IMR-90 (cell line): Measurements from ENCODE around the gene ZNF592. TPM values are rescaled to one million over a fixed set of nuclear protein-coding genes. Genes with fewer than 3 reads are reported as not detected.

Source experiments
- ATAC-seq: fragments of 200-7000 bp; cut with Tn5 transposase; 2 replicates; pipeline ENCODE4 v1.9.1; 2020; ENCODE audit warnings: low read depth, mild to moderate bottlenecking, moderate library complexity
- BruUV-seq: library from RNA; stranded (reverse); fragments of 400-500 nt; replicated peaks from 2 replicates; lab custom pipeline; 2021; lab: Mats Ljungman, UMichigan
- CTCF ChIA-PET: fragments of 300-600 bp; formaldehyde crosslinking; extraction: SDS; loops from one replicate; lab custom pipeline; 2021; ENCODE audit warnings: antibody characterized with exemption; lab: Yijun Ruan, JAX
- POLR2A ChIA-PET: fragments of 300-600 bp; sonication (Branson Sonifier 250); formaldehyde crosslinking; loops from one replicate; lab custom pipeline; 2022; ENCODE audit warnings: antibody characterized with exemption; ENCODE audit not compliant: unreplicated experiment; lab: Charles Lee
- DNase-seq: peaks from one replicate; pipeline ENCODE4 v3.0.0; 2013
- H2AFZ ChIP-seq: replicated peaks from 2 replicates; pipeline ENCODE3; 2013; ENCODE audit warnings: low read length, mild to moderate bottlenecking; ENCODE audit not compliant: poor library complexity
- H2AK5ac ChIP-seq: 2 replicates; pipeline ENCODE4 v1.6.1; 2013; ENCODE audit warnings: low read depth, low read length, inconsistent platforms
- H2AK9ac ChIP-seq: replicated peaks from 2 replicates; pipeline ENCODE3; 2013; ENCODE audit warnings: mild to moderate bottlenecking, low read depth, low read length, moderate library complexity; ENCODE audit not compliant: poor library complexity
- H2BK120ac ChIP-seq: 2 replicates; pipeline ENCODE4 v1.6.1; 2013; ENCODE audit warnings: low read depth, low read length, inconsistent platforms
- H2BK15ac ChIP-seq: 3 replicates; pipeline ENCODE4 v1.6.1; 2013; ENCODE audit warnings: low read depth, low read length, inconsistent platforms
- H2BK20ac ChIP-seq: 2 replicates; pipeline ENCODE4 v1.6.1; 2013; ENCODE audit warnings: low read depth, mild to moderate bottlenecking, inconsistent platforms, low read length, moderate library complexity
- H2BK5ac ChIP-seq: 2 replicates; pipeline ENCODE4 v1.6.1; 2013; ENCODE audit warnings: mild to moderate bottlenecking, low read depth, low read length, inconsistent platforms; ENCODE audit not compliant: poor library complexity, severe bottlenecking
- H3K14ac ChIP-seq: replicated peaks from 2 replicates; pipeline ENCODE4 v1.6.1; 2013; ENCODE audit warnings: low read depth, low read length, inconsistent platforms
- H3K18ac ChIP-seq: 2 replicates; pipeline ENCODE4 v1.6.1; 2013; ENCODE audit warnings: low read depth, low read length, control low read depth
- H3K23ac ChIP-seq: 2 replicates; pipeline ENCODE4 v1.6.1; 2013; ENCODE audit warnings: low read depth, low read length, inconsistent platforms
- H3K27ac ChIP-seq: 2 replicates; pipeline ENCODE4 v1.5.1; 2013; ENCODE audit warnings: mild to moderate bottlenecking, control low read depth, low read length; ENCODE audit not compliant: insufficient read depth
- H3K27me3 ChIP-seq: 2 replicates; pipeline ENCODE4 v1.6.1; 2013; ENCODE audit warnings: low read length; ENCODE audit not compliant: control insufficient read depth, insufficient read depth
- H3K36me3 ChIP-seq: 2 replicates; pipeline ENCODE4 v1.6.1; 2013; ENCODE audit warnings: low read length, mixed read lengths; ENCODE audit not compliant: control insufficient read depth, insufficient read depth
- H3K4ac ChIP-seq: 2 replicates; pipeline ENCODE4 v1.6.1; 2013; ENCODE audit warnings: low read depth, low read length, inconsistent platforms
- H3K4me1 ChIP-seq: 2 replicates; pipeline ENCODE4 v1.6.1; 2013; ENCODE audit warnings: low read length, mixed read lengths; ENCODE audit not compliant: control insufficient read depth, insufficient read depth
- H3K4me2 ChIP-seq: 2 replicates; pipeline ENCODE4 v1.6.1; 2013; ENCODE audit warnings: low read depth, mild to moderate bottlenecking, control low read depth, low read length, moderate library complexity
- H3K4me3 ChIP-seq: 2 replicates; pipeline ENCODE4 v1.5.1; 2013; ENCODE audit warnings: low read depth, mild to moderate bottlenecking, control low read depth, low read length, moderate library complexity; ENCODE audit not compliant: insufficient read depth
- H3K56ac ChIP-seq: 2 replicates; pipeline ENCODE4 v1.6.1; 2013; ENCODE audit warnings: low read length, inconsistent platforms; ENCODE audit not compliant: insufficient read depth; ENCODE audit errors: extremely low read depth
- H3K79me1 ChIP-seq, 2 experiments: 2 replicates each; pipeline ENCODE4 v1.6.1; 2013; ENCODE audit warnings: low read length in 2 of 2, inconsistent platforms in 1 of 2, low read depth in 1 of 2
- H3K9ac ChIP-seq: 2 replicates; pipeline ENCODE4 v1.6.1; 2013; ENCODE audit warnings: low read depth, low read length, control low read depth
- H3K9me1 ChIP-seq: 2 replicates; pipeline ENCODE4 v1.6.1; 2013; ENCODE audit warnings: low read length, inconsistent platforms; ENCODE audit not compliant: insufficient read depth
- H3K9me3 ChIP-seq: 2 replicates; pipeline ENCODE4 v1.6.1; 2013; ENCODE audit warnings: low read length; ENCODE audit not compliant: control insufficient read depth, insufficient read depth
- H4K20me1 ChIP-seq: 2 replicates; pipeline ENCODE4 v1.6.1; 2013; ENCODE audit warnings: low read length, inconsistent platforms; ENCODE audit not compliant: insufficient read depth
- H4K5ac ChIP-seq: 2 replicates; pipeline ENCODE4 v1.6.1; 2013; ENCODE audit warnings: mild to moderate bottlenecking, low read depth, low read length, control low read depth
- H4K8ac ChIP-seq, 2 experiments: 2 replicates each; pipeline ENCODE4 v1.6.1; 2013; ENCODE audit warnings: low read depth in 2 of 2, low read length in 2 of 2, control low read depth in 1 of 2, inconsistent platforms in 1 of 2
- H4K91ac ChIP-seq: 2 replicates; pipeline ENCODE4 v1.6.1; 2013; ENCODE audit warnings: low read depth, low read length, inconsistent platforms; ENCODE audit not compliant: insufficient read depth
- BHLHE40 ChIP-seq: fragments of 150-350 bp; IDR thresholded peaks from 2 replicates; pipeline ENCODE4 v1.6.1; 2016; ENCODE audit warnings: mild to moderate bottlenecking, low read depth, low read length
- CHD1 ChIP-seq: IDR thresholded peaks from 2 replicates; pipeline ENCODE4 v1.6.1; 2012; ENCODE audit warnings: low read depth, low read length, improper control_type of control experiment
- FOS ChIP-seq: fragments of 150-350 bp; IDR thresholded peaks from 2 replicates; pipeline ENCODE4 v1.6.1; 2016; ENCODE audit warnings: low read depth, low read length
- MAFK ChIP-seq: IDR thresholded peaks from 2 replicates; pipeline ENCODE4 v1.6.1; 2012; ENCODE audit warnings: low read depth, low read length, improper control_type of control experiment
- MAZ ChIP-seq: IDR thresholded peaks from 2 replicates; pipeline ENCODE4 v1.6.1; 2012; ENCODE audit warnings: low read depth, mild to moderate bottlenecking, low read length, improper control_type of control experiment, moderate library complexity, borderline replicate concordance
- MXI1 ChIP-seq: IDR thresholded peaks from 2 replicates; pipeline ENCODE4 v1.6.1; 2012; ENCODE audit warnings: low read depth, mild to moderate bottlenecking, low read length, moderate library complexity, borderline replicate concordance
- NFE2L2 ChIP-seq: fragments of 150-350 bp; IDR thresholded peaks from 2 replicates; pipeline ENCODE4 v1.6.1; 2016; ENCODE audit warnings: low read depth, mild to moderate bottlenecking, low read length
- POLR2A ChIP-seq: IDR thresholded peaks from 2 replicates; pipeline ENCODE4 v1.6.1; 2012; ENCODE audit warnings: mild to moderate bottlenecking, low read depth, low read length
- RAD21 ChIP-seq: IDR thresholded peaks from 2 replicates; pipeline ENCODE4 v1.6.1; 2012; ENCODE audit warnings: low read length, improper control_type of control experiment
- RCOR1 ChIP-seq: IDR thresholded peaks from 2 replicates; pipeline ENCODE4 v1.6.1; 2012; ENCODE audit warnings: mild to moderate bottlenecking, low read length, improper control_type of control experiment; ENCODE audit not compliant: insufficient replicate concordance
- RFX5 ChIP-seq: IDR thresholded peaks from 2 replicates; pipeline ENCODE4 v1.8.0; 2012; ENCODE audit warnings: low read depth, mild to moderate bottlenecking, low read length, moderate library complexity
- SMC3 ChIP-seq: fragments of 150-350 bp; IDR thresholded peaks from 2 replicates; pipeline ENCODE4 v1.6.1; 2016; ENCODE audit warnings: low read depth, mild to moderate bottlenecking, antibody characterized with exemption, low read length, moderate library complexity
- WGBS, 2 experiments: methylation state at CpG; one replicate each; pipeline versions ENCODE4 v1.1.5 to v1.1.7; 2013; ENCODE audit warnings: missing lambda C conversion rate in 2 of 2; ENCODE audit not compliant: insufficient read length in 1 of 2; ENCODE audit errors: extremely low coverage in 2 of 2; 5-methylcytosine and 5-hydroxymethylcytosine counted together
- dilution Hi-C: fragments of 300-500 bp; cut with HindIII; formaldehyde crosslinking; loops from one replicate; pipeline ENCODE4 v1.14.3; 2018; ENCODE audit warnings: low sequenced_read_pairs; ENCODE audit not compliant: unreplicated experiment
- in situ Hi-C: fragments of 300-500 bp; cut with MboI; formaldehyde crosslinking; loops from 3 replicates; pipeline ENCODE4 v1.14.3; 2019; ENCODE audit warnings: low sequenced_read_pairs, inconsistent platforms, mixed read lengths
- intact Hi-C: fragments of 100-400 bp; cut with micrococcal nuclease; formaldehyde crosslinking; loops from 2 replicates; pipeline ENCODE4 v1.10.0; 2022
- polyA plus RNA-seq, 3 experiments: library from polyadenylated mRNA; depleted of rRNA; stranded (reverse); fragments of >200 nt; gene quantifications; 2 replicates each; pipeline ENCODE4 v1.2.3, GENCODE V29; 2012; ENCODE audit warnings: low replicate concordance in 1 of 3
- total RNA-seq: library from RNA; depleted of rRNA; stranded (reverse); fragments of >200 nt; gene quantifications from 2 replicates; pipeline ENCODE4 v1.2.3, GENCODE V29; 2012
- TF ChIP-seq, protein P1 (sequence below): fragments of 150-350 bp; IDR thresholded peaks from 2 replicates; pipeline ENCODE4 v1.6.1; 2016; ENCODE audit warnings: low read depth, mild to moderate bottlenecking, low read length, moderate library complexity, borderline replicate concordance
- TF ChIP-seq, protein P2 (sequence below): conservative IDR thresholded peaks from 2 replicates; pipeline ENCODE4 v1.5.1; 2012; ENCODE audit warnings: mild to moderate bottlenecking, low read depth, low read length, improper control_type of control experiment
- TF ChIP-seq, protein P3 (sequence below): fragments of 150-350 bp; IDR thresholded peaks from 2 replicates; pipeline ENCODE4 v1.6.1; 2017; ENCODE audit warnings: mild to moderate bottlenecking, antibody characterized with exemption, low read length, low read depth

Gene ZNF592
- total and polyA plus RNA-seq, 2 of the 4 experiments (the other 2 are of a cell fraction), result 4.3 to 10.2 TPM

DNA sequence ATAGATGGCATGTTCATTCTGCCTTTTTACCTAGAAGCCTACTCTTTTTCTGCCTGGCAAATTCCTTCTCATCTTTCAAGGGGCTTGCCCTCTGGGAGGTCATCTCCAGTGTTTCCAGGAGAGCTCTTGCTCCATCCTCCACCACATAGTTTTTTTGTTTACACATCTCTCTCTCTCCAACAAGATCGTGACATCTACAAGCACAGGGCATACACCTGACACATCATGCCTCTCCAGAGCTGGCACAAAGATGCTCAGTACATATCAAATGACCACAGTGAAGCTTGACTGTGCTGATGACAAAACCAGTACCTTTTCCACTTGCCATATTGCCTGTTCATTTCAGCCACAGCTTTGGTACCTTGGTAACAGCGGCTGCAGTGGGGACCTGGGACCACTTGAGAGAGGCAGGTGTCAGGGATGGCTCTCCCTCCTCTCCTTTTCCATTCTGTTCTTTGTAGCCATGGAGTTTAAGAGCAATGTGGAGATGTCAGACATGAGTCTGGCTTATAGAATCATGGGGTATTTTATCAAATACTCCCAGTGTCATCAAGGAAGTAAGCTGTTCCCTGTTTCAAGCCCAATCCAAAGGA, 84.2 kb downstream of the ZNF592 start:
- intact Hi-C loops (no loop called here), dilution Hi-C loops (no loop called here), in situ Hi-C loops (no loop called here)
- ChIA-PET CTCF (no interaction called here), POLR2A (no interaction called here)
- Histone ChIP-seq H2AFZ (no peak overlapping the region), H3K9me1 (peaks cover 6% of the 10 kb centered on the region; the same call in 1 of the 2 replicates), H3K27ac (no peak overlapping the region), H2BK120ac (no peak overlapping the region), H3K9me3 (no peaks in the 10 kb centered on the region), H2AK5ac (no peak overlapping the region), H4K20me1 (peaks cover 3% of the 10 kb centered on the region; the same call in 1 of the 2 replicates), H4K91ac (no peak overlapping the region), H3K27me3 (peaks cover 37% of the 10 kb centered on the region), H3K18ac (no peak overlapping the region), H2BK15ac (no peak overlapping the region), H3K79me1 (no peaks in the 10 kb centered on the region), H3K4me1 (peaks cover 3% of the 10 kb centered on the region; the same call in 1 of the 2 replicates), H3K14ac (no peak overlapping the region), H3K36me3 (no peaks in the 10 kb centered on the region), H4K8ac (no peak overlapping the region), H3K4ac (no peak overlapping the region), H3K4me2 (no peak overlapping the region), H3K4me3 (no peak overlapping the region), H3K56ac (no peak overlapping the region), H2AK9ac (no peak overlapping the region), H3K23ac (no peak overlapping the region), H2BK20ac (no peak overlapping the region), H2BK5ac (no peak overlapping the region), H4K5ac (no peak overlapping the region), H3K9ac (no peak overlapping the region)
- BruUV-seq, result no TSS peak
- WGBS, 2 experiments, result no CpG with 5 or more reads among the region's 2 CpGs
- ATAC-seq (no peak), DNase-seq (no peak)
- TF ChIP-seq, protein P1, sequence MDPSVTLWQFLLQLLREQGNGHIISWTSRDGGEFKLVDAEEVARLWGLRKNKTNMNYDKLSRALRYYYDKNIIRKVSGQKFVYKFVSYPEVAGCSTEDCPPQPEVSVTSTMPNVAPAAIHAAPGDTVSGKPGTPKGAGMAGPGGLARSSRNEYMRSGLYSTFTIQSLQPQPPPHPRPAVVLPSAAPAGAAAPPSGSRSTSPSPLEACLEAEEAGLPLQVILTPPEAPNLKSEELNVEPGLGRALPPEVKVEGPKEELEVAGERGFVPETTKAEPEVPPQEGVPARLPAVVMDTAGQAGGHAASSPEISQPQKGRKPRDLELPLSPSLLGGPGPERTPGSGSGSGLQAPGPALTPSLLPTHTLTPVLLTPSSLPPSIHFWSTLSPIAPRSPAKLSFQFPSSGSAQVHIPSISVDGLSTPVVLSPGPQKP, result no peak
- TF ChIP-seq SMC3, result no peak
- TF ChIP-seq MXI1, result no peak
- TF ChIP-seq NFE2L2, result no peak
- TF ChIP-seq MAZ, result no peak
- TF ChIP-seq BHLHE40, result no peak
- TF ChIP-seq, protein P2, sequence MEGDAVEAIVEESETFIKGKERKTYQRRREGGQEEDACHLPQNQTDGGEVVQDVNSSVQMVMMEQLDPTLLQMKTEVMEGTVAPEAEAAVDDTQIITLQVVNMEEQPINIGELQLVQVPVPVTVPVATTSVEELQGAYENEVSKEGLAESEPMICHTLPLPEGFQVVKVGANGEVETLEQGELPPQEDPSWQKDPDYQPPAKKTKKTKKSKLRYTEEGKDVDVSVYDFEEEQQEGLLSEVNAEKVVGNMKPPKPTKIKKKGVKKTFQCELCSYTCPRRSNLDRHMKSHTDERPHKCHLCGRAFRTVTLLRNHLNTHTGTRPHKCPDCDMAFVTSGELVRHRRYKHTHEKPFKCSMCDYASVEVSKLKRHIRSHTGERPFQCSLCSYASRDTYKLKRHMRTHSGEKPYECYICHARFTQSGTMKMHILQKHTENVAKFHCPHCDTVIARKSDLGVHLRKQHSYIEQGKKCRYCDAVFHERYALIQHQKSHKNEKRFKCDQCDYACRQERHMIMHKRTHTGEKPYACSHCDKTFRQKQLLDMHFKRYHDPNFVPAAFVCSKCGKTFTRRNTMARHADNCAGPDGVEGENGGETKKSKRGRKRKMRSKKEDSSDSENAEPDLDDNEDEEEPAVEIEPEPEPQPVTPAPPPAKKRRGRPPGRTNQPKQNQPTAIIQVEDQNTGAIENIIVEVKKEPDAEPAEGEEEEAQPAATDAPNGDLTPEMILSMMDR, result no peak
- TF ChIP-seq MAFK, result no peak
- no peak for TF ChIP-seq CHD1
- TF ChIP-seq RFX5, result no peak
- TF ChIP-seq FOS, result no peak
- TF ChIP-seq RAD21, result no peak
- no peak for TF ChIP-seq RCOR1
- no peak for TF ChIP-seq POLR2A
- TF ChIP-seq, protein P3, sequence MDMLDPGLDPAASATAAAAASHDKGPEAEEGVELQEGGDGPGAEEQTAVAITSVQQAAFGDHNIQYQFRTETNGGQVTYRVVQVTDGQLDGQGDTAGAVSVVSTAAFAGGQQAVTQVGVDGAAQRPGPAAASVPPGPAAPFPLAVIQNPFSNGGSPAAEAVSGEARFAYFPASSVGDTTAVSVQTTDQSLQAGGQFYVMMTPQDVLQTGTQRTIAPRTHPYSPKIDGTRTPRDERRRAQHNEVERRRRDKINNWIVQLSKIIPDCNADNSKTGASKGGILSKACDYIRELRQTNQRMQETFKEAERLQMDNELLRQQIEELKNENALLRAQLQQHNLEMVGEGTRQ, result no peak
